ENCODE data around the gene PRKCH. TPM values are rescaled to one million over a fixed set of nuclear protein-coding genes. Genes with fewer than 3 reads are reported as not detected.

Gene PRKCH
- total and polyA plus RNA-seq, 2 donors (not counting 3 experiments of a cell fraction or from before 2014, with no cell fraction given): 97.7 to 103 TPM

- Histone ChIP-seq H3K79me2 (ENCODE audit: control insufficient read depth, insufficient read depth, low read length) (peaks cover 92% of the 10 kb centered on the region), H3K4me3 (replicated peaks in 1 of 3; ENCODE audit: insufficient read depth in 1 of 3, low read depth in 1 of 3, low read length in 3 of 3) (no peak overlapping the region), H4K20me1 (replicated peaks; ENCODE audit: control insufficient read depth, extremely low read depth, insufficient read depth, low read length) (peaks cover 2% of the 10 kb centered on the region), H3K4me2 (ENCODE audit: insufficient read depth, low read length) (no peak overlapping the region), H3K27ac (ENCODE audit: insufficient read depth, low read depth, low read length) (no peak overlapping the region), H3K9me1 (replicated peaks; ENCODE audit: control insufficient read depth, extremely low read depth, insufficient read depth, low read length) (no peaks in the 10 kb centered on the region), H3K9me3 (replicated peaks; ENCODE audit: control insufficient read depth, insufficient read depth, low read length) (no peaks in the 10 kb centered on the region), H2AFZ (ENCODE audit: low read depth, low read length) (no peak overlapping the region), H3K36me3 (ENCODE audit: control insufficient read depth in 2 of 2, extremely low read depth in 1 of 2, insufficient read depth in 2 of 2, low read length in 2 of 2) (peaks cover 0 to 6% of the 10 kb centered on the region in 2 experiments), H3K9ac (replicated peaks; ENCODE audit: extremely low read depth, insufficient read depth, low read length) (no peak overlapping the region), H3K4me1 (ENCODE audit: control insufficient read depth, extremely low read depth, insufficient read depth, low read length) (peaks cover 48% of the 10 kb centered on the region), H3K27me3 (ENCODE audit: control insufficient read depth in 2 of 2, insufficient read depth in 2 of 2, low read length in 2 of 2) (no peaks in the 10 kb centered on the region)
- FAIRE-seq (no peak), DNase-seq (ENCODE audit: low read depth, low spot score) (no peak)
- ChIA-PET POLR2A (no interaction called here), CTCF (interaction anchor here (1.2 to 1.3 kb wide), 3 partner anchors 9 to 34 kb away, joined by 3 to 5 read pairs (median 5); partner anchors contain the start of gene PRKCH)
- intact Hi-C loops (cut with micrococcal nuclease) (no loop called here), dilution Hi-C loops (cut with MboI; ENCODE audit: extremely low pct_ligation_motif_present, low sequenced_read_pairs) (no loop called here)
- no TSS peak for BruUV-seq (replicated peaks)
- TF ChIP-seq JUN (IDR thresholded peaks at IDR 0.05; ENCODE audit: borderline replicate concordance, insufficient read depth, insufficient read length, low read depth): no peak
- TF ChIP-seq POLR2A (IDR thresholded peaks at IDR 0.05; ENCODE audit: low read depth, low read length): no peak
- no peak for TF ChIP-seq FOS (IDR thresholded peaks at IDR 0.05; ENCODE audit: borderline replicate concordance, insufficient read depth, low read length)
- no peak for TF ChIP-seq CTCF (IDR thresholded peaks at IDR 0.05; ENCODE audit: extremely low read depth in 1 of 2, insufficient read depth in 1 of 2, low read depth in 1 of 2, low read length in 2 of 2)
- no peak for TF ChIP-seq MYC (IDR thresholded peaks at IDR 0.05; ENCODE audit: low read depth, low read length)
- no peak for TF ChIP-seq POLR2AphosphoS5 (IDR thresholded peaks at IDR 0.05; ENCODE audit: insufficient read depth, low read depth, low read length)
- TF ChIP-seq EZH2 (IDR thresholded peaks at IDR 0.05; ENCODE audit: borderline replicate concordance, low read depth, low read length, severe bottlenecking): no peak
- TF ChIP-seq GATA2 (IDR thresholded peaks at IDR 0.05; ENCODE audit: insufficient read depth, insufficient read length, low read depth, low read length): no peak
- TF ChIP-seq MAX (IDR thresholded peaks at IDR 0.05; ENCODE audit: insufficient read depth, insufficient read length): no peak
Measured at GRCh38 chr14:61330511-61330910, 9.1 kb downstream of the PRKCH start.
